GM21526 (cell line): ENCODE measurements around the gene CENPK.
A peak's percentile ranks its signal among the peaks of the same experiment; 100 is the strongest.
"Not testable (repeated sequence)": the region's sequence is repeated elsewhere in the genome, so short reads cannot be mapped to it uniquely, and the experiment has no call there.

ENCODE experiments used
- ATAC-seq: cut with Tn5 transposase; IDR thresholded peaks from one replicate; pipeline ENCODE4 v1.9.1; 2021; ENCODE audit warnings: moderate library complexity; ENCODE audit not compliant: unreplicated experiment, low FRiP score

CENPK gene, protein sequence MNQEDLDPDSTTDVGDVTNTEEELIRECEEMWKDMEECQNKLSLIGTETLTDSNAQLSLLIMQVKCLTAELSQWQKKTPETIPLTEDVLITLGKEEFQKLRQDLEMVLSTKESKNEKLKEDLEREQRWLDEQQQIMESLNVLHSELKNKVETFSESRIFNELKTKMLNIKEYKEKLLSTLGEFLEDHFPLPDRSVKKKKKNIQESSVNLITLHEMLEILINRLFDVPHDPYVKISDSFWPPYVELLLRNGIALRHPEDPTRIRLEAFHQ

DNA sequence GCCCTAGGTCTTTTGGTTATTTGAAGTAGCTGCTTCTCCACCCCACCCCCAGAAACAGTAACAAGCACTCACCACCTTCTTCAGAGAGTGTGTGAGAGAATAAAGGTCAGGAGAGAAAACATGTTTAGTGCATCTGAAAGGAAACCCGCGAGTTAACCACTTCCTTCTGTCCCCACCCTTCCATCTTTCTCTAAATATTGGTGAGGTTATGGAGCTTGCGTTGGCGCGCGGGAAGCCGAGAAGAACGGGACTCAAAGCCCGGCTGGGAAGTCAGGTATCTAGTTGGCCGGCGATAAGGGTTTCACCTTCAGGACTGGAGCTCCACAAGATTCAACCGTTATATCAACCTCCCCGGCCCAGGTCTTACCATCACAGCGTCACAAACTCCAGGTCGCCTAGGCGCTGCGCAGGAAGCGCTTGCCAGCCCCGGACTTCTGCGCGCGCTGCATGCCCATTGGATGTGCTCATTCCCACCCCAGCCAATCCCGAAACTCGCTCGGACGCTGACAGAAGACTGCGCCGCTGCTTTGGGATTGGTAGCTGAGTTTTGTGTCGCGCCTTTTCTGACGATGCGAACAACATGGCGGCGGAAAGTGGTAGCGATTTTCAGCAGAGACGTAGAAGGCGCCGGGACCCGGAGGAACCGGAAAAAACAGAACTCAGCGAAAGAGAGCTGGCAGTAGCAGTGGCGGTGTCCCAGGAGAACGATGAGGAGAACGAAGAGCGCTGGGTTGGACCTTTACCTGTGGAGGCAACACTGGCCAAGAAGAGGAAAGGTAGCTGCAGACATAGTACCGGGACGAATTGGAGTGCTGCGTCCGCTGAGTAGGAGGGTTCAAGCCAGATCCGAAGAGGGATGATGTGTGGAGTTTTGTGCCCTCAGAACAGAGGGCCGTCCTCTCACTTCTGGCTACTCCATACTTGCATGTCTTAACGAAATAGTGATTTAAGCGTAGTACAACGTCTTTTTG, at the start of gene CENPK, which contains the start of gene PPWD1:
Gene CENPK, minus strand, starts transcription at position 438 of the 971 bp plus-strand sequence. CDS start 8,261 bp downstream, outside the sequence.
Gene PPWD1, plus strand, starts transcription at position 566 of the 971 bp plus-strand sequence. Its CDS starts 15 bp downstream, at position 581.
- peak; percentile 99 for ATAC-seq

DNA sequence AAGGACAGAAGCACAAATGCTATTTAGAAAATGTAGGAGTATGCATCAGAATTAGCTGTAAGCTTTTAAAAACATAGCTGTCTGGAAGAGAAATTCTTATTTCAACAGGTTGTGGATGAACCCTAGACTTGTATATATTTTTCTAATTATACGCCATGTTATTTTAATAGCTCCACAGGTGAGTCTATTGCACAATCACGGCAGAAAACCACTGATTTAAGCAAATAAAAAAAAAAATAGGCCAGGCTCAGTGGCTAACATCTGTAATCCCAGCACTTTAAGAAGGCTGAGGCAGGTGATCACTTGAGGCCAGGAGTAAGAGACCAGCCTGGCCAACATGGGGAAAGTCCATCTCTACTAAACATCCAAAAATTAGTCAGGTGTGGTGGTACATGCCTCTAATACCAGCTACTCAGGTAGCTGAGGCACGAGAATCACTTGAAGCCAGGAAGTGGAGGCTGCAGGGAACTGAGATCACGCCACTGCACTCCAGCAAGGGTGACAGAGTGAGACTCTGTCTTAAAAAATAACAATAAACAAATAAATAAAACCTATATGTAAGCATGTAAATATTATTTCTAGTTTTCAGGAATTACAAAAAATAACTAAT, 49.4 kb upstream of the CENPK start:
- no peak for ATAC-seq

DNA sequence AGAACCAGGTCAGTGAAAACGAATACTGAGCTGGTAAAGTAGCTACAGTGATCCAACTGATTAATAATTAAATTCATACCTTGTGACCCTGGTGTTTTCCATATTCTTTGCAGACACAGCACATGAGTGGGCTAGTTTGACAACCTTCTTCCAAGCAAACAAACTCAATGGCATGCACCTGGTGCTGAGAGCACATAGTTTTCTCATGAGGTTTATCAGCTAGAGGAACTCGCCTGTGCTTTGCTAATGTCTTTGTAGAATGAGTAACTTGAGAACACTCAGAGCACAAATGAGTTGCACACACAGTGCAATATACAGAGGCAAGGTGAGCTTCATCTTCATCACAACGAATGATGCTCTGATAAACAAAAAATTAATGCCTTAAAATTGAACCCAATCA, 48.6 kb upstream of the CENPK start:
- ATAC-seq, result no peak

DNA sequence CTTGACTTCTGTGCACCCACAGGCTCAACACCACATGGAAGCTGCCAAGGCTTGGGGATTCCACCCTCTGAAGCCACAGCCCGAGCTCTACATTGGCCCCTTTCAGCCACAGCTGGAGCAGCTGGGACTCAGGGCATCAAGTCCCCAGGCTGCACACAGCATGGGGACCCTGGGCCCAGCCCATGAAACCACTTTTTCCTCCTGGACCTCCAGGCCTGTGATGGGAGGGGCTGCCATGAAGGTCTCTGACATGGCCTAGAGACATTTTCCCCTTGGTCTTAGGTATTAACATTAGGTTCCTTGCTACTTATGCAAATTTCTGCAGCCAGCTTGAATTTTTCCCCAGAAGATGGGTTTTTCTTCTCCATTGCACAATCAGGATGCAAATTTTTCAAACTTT, 38.8 kb upstream of the CENPK start:
- ATAC-seq, result not testable (repeated sequence)

DNA sequence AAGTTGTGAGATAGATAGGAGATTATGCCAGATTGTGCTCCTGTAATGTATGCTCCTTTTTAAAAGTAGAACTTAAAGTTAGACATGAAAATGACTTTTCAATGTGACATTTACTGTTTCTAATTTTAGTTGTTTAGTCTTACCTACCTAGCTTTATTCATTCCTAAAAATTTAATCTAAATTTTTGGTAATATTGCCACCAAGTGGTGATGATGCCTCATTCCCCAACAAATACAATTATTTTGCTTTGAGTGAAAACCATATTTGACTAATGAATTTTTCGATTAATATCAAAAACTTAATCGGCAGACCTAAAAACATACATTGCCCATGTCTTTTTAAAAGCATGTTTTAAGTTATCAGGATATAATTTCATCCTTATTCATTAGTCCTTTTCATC, 25.7 kb upstream of the CENPK start:
- no peak for ATAC-seq

DNA sequence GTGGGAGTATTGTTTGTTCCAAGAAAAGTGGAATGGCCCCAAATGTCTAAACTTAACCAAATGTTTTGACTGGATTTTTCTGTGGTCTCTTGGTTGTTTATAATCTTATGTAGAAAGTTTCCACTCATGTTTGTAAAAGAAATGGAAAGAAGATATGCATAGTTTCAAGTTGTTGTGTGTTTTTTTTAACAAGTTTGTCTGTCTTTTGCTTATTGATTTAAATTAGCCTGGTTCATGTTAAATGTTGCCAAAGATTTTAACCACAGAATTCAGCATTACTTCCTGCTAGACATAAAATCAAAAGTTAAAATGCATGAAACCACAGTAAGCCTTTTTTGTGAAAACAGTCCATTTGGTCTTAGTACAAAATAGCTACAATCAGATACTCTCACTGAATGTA, 14.2 kb upstream of the CENPK start:
- ATAC-seq, result no peak

DNA sequence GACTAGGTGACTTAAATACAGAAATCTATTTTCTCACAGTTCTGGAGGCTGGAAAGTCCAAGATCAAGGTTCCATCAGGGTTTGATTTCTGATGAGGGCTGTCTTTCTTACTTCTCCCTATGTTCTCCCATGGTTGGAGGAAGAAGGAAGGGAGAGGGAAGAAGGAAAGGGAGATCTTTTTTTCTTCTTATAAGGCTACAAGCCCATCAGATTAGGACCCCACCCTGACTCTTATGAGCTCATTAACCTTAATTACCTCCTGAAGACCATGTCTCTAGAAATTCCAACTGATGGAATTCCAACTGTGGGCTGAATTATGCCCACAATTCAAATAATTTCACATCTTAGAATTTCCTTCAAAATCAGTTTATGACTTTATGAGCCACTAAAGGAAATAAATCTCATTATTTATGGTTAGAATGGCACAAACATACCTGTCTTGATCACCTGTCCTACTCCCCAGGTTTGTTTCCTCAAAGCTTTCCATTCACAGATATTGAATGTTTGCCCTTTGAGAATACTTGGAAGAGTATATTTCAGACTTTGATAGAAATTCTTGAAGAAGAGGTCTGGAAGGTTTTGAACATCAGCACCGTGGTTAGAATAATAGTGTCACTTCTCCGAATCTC, 7.7 kb upstream of the CENPK start:
- no peak for ATAC-seq

DNA sequence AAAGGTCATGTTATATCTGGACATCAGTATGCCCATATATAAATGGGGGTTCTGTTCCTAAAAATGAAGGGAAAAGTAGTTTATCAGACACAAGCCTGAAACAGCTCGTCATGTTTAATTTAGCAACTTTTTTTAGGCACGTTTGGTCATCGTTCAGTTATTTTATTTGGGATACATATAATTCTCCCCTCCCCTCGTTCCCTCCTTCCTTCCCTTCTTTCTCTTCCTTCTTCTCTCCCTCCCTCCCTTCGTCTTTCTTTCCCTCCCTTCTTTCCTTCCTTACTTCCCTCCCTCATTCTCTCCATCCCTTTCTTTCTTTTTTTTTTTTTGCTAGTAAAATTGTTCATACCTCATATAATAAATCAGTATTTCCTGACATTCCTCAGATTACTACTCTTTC, 3.5 kb upstream of the CENPK start:
- ATAC-seq, result no peak

DNA sequence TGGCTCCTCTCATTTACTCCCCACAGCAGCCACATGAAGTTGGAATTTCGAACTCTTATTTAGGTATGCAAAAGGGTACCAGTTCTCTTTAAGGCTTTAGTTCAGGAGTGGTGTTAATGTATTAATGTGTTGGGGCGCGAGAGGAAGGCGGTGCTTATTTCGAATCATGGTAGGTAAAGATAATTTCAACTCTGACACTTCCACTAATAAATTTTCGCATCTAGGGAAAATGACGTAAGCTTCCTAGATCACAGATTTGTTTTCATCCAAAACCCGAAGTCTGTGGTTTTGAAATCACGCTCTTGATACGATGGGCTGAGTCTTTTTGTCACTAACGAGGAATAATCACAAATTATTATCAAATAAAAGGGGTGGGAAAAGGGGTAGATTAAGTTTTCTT, 809 bp upstream of the CENPK start:
- no peak for ATAC-seq

DNA sequence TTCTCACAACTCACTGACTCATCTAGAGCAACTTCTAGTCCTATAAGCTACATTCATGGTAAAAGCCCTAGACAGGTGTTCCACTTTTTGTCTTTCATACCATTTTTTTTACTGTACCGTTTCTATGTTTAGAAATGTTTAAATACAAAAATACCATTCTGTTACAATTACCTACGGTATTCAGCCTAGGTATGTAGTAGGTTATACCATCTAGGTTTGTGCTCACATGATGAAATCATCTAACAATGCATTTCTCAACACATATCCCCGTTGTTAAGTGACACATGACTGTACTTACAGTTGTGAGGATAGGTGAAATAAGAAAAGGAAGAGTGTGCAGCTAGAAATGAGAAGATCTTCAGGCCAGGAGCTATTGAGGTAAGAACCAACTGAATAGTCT, 6.2 kb downstream of the CENPK start:
- no peak for ATAC-seq

DNA sequence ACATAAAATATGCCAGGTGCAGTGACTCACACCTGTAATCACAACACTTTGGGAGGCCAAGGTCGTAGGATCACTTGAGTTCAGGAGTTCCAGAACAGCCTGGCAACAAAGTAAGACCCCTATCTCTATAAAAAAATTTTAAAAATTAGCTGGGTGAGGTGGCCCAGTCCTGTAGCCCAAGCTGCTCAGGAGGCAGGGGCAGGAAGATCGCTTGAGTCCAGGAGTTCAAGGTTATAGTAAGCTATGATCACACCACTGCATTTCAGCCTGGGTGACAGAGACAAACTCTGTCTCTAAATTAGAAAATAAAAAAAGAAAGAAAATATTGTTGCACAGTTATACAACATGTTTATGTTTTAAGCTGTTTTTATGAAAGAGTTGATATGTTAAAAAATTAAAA, 6.8 kb downstream of the CENPK start:
- no peak for ATAC-seq

DNA sequence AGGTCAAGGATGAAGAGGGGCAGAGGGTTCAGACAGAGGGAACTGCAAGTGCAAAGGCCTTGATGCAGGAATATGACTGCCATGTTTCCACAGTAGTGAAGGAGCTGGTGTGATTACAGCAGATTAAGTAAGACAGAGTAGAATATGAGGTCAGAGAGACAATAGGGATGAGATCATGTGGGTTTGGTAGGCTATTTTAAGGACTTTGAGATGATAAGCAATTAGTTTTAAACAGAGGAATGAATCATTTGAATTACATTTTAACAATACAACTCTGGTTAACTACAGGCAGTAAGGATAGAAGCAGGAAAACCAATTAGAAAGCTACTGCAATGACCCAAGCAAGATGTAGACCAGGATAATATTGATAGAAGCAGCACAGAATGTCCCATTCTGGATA, 7.7 kb downstream of the CENPK start:
- no peak for ATAC-seq

DNA sequence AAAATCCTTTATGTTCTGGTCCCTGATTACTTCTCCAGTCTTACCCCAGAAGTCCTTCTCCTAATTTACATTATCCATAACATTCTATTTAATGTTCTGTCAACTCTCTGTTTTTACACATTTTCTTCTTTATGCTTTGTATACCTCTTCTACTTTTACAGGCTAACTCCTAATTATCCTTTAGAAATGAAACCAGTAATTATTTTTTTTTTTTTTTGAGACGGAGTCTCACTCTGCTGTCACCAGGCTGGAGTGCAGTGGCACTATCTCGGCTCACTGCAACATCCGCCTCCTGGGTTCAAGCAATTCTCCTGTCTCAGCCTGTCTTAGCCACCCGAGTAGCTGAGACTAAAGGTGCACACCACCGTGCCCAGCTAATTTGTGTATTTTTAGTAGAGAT, 9.0 kb downstream of the CENPK start:
- no peak for ATAC-seq

DNA sequence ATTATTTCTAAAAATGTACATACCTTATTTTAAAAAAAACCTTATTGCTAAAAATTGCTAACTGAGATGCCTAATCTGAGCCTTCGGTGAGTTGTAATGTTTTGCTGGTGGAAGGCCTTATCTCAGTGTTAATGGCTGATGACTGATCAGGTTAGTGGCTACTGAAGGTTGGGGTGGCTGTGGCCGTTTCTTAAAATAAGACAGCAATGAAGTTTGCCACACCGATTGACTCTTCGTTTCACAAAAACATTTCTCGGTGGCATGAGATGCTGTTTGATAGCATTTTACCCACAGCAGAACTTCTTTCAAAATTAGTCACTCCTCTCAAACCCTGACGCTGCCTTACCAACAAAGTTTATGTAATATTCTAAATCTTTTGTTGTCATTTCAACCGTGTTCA, 14.7 kb downstream of the CENPK start:
- ATAC-seq, result no peak

DNA sequence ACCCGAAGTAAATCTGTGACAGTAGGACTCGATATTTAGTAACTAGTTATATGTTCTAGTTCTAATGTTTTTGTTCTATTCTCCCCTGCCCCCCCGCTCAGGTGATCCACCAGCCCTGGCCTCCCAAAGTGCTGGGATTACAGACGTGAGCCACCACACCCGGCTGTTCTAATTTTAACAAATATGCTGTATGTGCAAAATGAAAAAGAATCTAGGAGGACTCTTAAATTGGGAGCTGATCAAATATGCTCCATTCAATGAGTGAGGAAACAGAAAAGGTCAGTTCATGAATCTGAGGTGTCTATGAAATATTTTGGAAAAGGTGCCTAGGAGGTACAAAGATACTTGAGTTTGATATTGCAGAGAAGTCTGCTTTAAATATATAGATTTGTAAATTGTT, 16.8 kb downstream of the CENPK start:
- ATAC-seq, result no peak

DNA sequence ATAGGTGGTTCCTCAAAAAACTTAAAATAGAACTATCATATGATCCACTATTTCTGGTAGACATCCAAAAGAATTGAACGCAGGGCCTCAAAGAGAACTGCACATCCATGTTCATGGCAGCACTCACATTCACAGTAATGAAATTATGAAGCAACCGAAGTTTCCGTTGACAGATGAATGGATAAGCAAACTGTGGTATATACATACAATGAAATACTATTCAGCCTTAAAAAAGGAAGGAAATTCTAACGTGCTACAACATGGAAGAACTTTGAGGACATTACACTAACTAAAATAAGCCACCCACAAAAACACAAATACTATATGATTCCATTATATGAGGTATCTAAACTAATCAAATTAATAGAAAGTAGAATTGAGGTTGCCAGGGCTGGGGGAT, 18.5 kb downstream of the CENPK start:
- no peak for ATAC-seq

DNA sequence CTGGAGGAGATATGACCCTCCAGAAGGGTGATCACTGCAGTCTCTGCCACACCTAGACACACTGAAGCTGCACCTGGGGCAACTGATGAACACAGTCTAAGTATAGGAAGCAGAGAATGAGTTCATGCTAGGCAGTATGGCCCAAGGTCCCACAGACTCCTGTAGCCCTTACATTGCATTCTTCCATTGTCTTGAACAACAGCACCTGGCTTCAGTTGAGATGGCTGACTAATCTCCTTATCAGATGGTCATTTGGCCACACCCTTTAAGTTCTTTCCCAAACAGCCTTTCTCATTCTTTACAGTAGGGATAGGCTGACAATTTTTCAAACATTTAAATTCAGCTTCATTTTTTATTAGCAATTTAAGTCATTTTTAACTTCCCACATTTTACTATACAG, 23.1 kb downstream of the CENPK start:
- ATAC-seq, result no peak

DNA sequence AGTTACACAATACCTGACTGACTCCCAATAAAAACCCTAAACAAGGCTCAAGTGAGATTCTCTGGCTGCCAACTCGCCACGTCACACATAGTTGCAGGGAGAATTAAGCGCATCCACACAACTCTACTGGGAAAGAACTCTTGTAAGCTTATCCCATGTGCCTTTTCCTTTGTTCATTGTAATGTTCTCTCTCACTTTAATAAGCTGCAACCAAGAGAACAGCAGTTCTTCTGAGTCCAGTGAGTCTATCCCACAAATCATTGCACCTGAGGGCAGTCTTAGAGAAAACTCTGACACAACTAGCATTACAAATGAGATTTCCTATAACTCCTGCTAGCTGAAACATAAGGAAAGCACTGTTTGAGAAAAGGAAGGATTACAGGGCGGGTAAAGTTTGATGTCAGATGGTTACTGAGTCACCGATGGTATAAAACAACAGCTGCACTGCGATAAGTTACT, 27.4 kb downstream of the CENPK start:
- ATAC-seq, result no peak

DNA sequence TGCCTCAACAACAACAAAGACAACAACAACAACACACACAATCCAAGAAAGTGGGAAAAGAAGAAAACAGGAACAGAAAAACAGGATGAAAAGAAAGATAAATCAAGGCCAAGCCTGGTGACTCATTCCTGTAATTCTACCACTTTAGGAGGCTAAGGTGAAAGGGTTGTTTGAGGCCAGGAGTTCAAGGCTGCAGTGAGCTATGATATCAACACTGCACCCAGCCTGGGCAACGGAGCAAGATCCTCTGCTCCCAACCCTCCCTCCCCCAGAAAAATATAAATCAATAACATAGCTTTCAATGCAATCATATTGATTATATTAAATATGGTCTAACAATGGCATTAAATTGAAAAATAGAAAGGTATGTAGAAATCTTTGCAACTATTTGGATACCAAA, 32.1 kb downstream of the CENPK start:
- no peak for ATAC-seq

DNA sequence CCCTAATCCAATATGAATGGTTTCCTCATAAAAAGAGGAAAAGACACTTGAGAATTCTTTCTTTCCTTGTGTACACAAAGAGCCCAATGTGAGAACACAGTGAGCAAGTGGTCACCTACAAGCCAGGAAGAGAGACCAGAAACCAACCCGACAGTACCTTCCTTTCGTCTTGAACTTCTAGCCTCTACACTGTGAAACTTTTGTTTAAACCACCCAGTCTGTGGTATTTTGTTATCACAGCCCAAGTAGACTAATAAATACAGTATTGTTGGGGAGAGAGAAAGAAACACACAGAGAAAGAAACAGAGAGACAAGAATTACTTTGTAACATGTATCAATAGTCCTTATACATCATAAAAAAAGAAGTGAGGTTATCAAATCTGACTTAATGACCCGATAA, 37.2 kb downstream of the CENPK start:
- ATAC-seq, result no peak
